PFSK-1 (cell line): ENCODE results near the gene RER1.

Experiments
- FOXP2 ChIP-seq: optimal IDR thresholded peaks from 2 replicates; pipeline ENCODE3; 2011; ENCODE audit warnings: borderline replicate concordance, control low read depth, inconsistent platforms; ENCODE audit not compliant: insufficient read depth; ENCODE audit errors: extremely low read length, extremely low read depth
- POLR2AphosphoS5 ChIP-seq: IDR thresholded peaks from 2 replicates; pipeline ENCODE4 v1.6.1; 2012; ENCODE audit warnings: low read depth, mild to moderate bottlenecking, control low read depth, low read length, moderate library complexity
- REST ChIP-seq, 2 experiments: IDR thresholded peaks; 2 replicates each; pipeline versions ENCODE4 v1.6.1 to v1.8.0; 2011 to 2012; ENCODE audit warnings: low read depth in 2 of 2, low read length in 2 of 2, control low read depth in 1 of 2, inconsistent platforms in 1 of 2, mild to moderate bottlenecking in 1 of 2, moderate library complexity in 1 of 2; ENCODE audit not compliant: insufficient read depth in 1 of 2
- SIN3A ChIP-seq: IDR thresholded peaks from 2 replicates; pipeline ENCODE4 v1.6.1; 2012; ENCODE audit warnings: mild to moderate bottlenecking, low read length, moderate library complexity, borderline replicate concordance; ENCODE audit not compliant: insufficient read depth
- TAF1 ChIP-seq: IDR thresholded peaks from 2 replicates; pipeline ENCODE4 v1.6.1; 2012; ENCODE audit warnings: low read length, control low read depth, borderline replicate concordance; ENCODE audit not compliant: insufficient read depth

The RER1 gene

GRCh38 chr1:2449636-2450454, 58.2 kb downstream of the RER1 start:
- no peak for TF ChIP-seq FOXP2
- no peak for TF ChIP-seq POLR2AphosphoS5
- no peak for TF ChIP-seq TAF1
- no peak for TF ChIP-seq REST (IDR thresholded peaks at IDR 0.05; ENCODE audit: insufficient read depth in 1 of 2, low read depth in 2 of 2, low read length in 2 of 2)
- no peak for TF ChIP-seq SIN3A

GRCh38 chr1:2451741-2452140, 60.1 kb downstream of the RER1 start:
- TF ChIP-seq TAF1, result no peak
- TF ChIP-seq POLR2AphosphoS5, result no peak
- TF ChIP-seq FOXP2, result no peak
- no peak for TF ChIP-seq SIN3A
- TF ChIP-seq REST (IDR thresholded peaks at IDR 0.05; ENCODE audit: insufficient read depth in 1 of 2, low read depth in 2 of 2, low read length in 2 of 2), result no peak

GRCh38 chr1:2452201-2452931, 60.7 kb downstream of the RER1 start:
- TF ChIP-seq REST (IDR thresholded peaks at IDR 0.05; ENCODE audit: insufficient read depth in 1 of 2, low read depth in 2 of 2, low read length in 2 of 2), result no peak
- TF ChIP-seq FOXP2, result no peak

GRCh38 chr1:2452932-2453315, 61.3 kb downstream of the RER1 start:
- TF ChIP-seq POLR2AphosphoS5 (no peak), REST (IDR thresholded peaks at IDR 0.05; ENCODE audit: insufficient read depth in 1 of 2, low read depth in 2 of 2, low read length in 2 of 2) (no peak), TAF1 (no peak), FOXP2 (no peak), SIN3A (no peak)

- no peak for TF ChIP-seq POLR2AphosphoS5
- TF ChIP-seq SIN3A, result no peak
- no peak for TF ChIP-seq REST (IDR thresholded peaks at IDR 0.05; ENCODE audit: insufficient read depth in 1 of 2, low read depth in 2 of 2, low read length in 2 of 2)
- TF ChIP-seq FOXP2, result no peak
- TF ChIP-seq TAF1, result no peak
Measured at GRCh38 chr1:2454227-2454626, 62.6 kb downstream of the RER1 start.
